OCI-LY3 (cell line): ENCODE measurements around the gene STX10.

Experiments
- CTCF ChIP-seq: fragments of 200-600, 300-600 bp; sonication (generic); IDR thresholded peaks from 2 replicates; pipeline ENCODE4 v1.5.1; 2014; ENCODE audit warnings: antibody characterized with exemption, low read length, low read depth
- EZH2phosphoT487 ChIP-seq: fragments of 200-600 bp; shearing (Covaris generic); IDR thresholded peaks from 2 replicates; pipeline ENCODE4 v1.6.1; 2018; ENCODE audit warnings: antibody characterized with exemption, mixed run types, low read depth

- no peak for TF ChIP-seq CTCF
- TF ChIP-seq EZH2phosphoT487, result no peak
These were observed 2.9 kb upstream of the STX10 start for GRCh38 chr19:13152974-13153568.
